SU-DHL-6 (cell line): ENCODE results near the gene NOL9.
A peak's percentile ranks its signal among the peaks of the same experiment; 100 is the strongest.

Experiments used
- H2AFZ ChIP-seq: fragments of 200-600 bp; sonication (generic); 2 replicates; pipeline ENCODE4 v1.6.1; 2014; ENCODE audit warnings: low read depth, mild to moderate bottlenecking, moderate library complexity, mixed read lengths, antibody characterized with exemption, low read length; ENCODE audit not compliant: severe bottlenecking
- H3F3A ChIP-seq: fragments of 200-600 bp; shearing (Covaris generic); 2 replicates; pipeline ENCODE4 v1.6.0; 2016; ENCODE audit warnings: antibody characterized with exemption, mild to moderate bottlenecking; ENCODE audit not compliant: insufficient read depth
- H3K27ac ChIP-seq: fragments of 200-600 bp; sonication (generic); 2 replicates; pipeline ENCODE4 v1.5.1; 2016; ENCODE audit warnings: low read depth, mild to moderate bottlenecking, low read length, moderate library complexity, mixed read lengths
- H3K27me3 ChIP-seq: fragments of 200-600 bp; sonication (generic), shearing (Covaris generic); 2 replicates; pipeline ENCODE4 v1.6.0; 2014; ENCODE audit warnings: mild to moderate bottlenecking, low read length
- H3K36me3 ChIP-seq: fragments of 200-600 bp; sonication (generic); 2 replicates; pipeline ENCODE4 v1.6.1; 2014; ENCODE audit warnings: mild to moderate bottlenecking, low read length, mixed read lengths
- H3K4me2 ChIP-seq: fragments of 300-600, 200-600 bp; shearing (Covaris generic), sonication (generic); 2 replicates; pipeline ENCODE4 v1.6.0; 2014; ENCODE audit warnings: low read length, low read depth, mild to moderate bottlenecking; ENCODE audit not compliant: poor library complexity, severe bottlenecking
- H3K4me3 ChIP-seq: fragments of 200-600 bp; sonication (generic); 2 replicates; pipeline ENCODE4 v1.5.1; 2014; ENCODE audit warnings: antibody characterized with exemption, low read length, mild to moderate bottlenecking, mixed read lengths; ENCODE audit not compliant: insufficient read depth, poor library complexity, severe bottlenecking
- H3K79me2 ChIP-seq: fragments of 200-600 bp; sonication (generic); 2 replicates; pipeline ENCODE4 v1.6.1; 2014; ENCODE audit warnings: mild to moderate bottlenecking, low read length, moderate library complexity; ENCODE audit not compliant: insufficient read depth
- H3K9ac ChIP-seq: fragments of 200-600 bp; sonication (generic); 2 replicates; pipeline ENCODE4 v1.7.0; 2014; ENCODE audit warnings: mild to moderate bottlenecking, low read length
- H3K9me2 ChIP-seq: fragments of 200-600 bp; sonication (generic); replicated peaks from 2 replicates; pipeline ENCODE4 v1.6.1; 2014; ENCODE audit warnings: low read length; ENCODE audit not compliant: insufficient read depth
- H3K9me3 ChIP-seq: fragments of 200-600 bp; sonication (generic); 2 replicates; pipeline ENCODE4 v1.6.1; 2014; ENCODE audit warnings: low read length, mixed read lengths; ENCODE audit not compliant: insufficient read depth
- H4K20me1 ChIP-seq: fragments of 200-600 bp; sonication (generic); 2 replicates; pipeline ENCODE4 v1.6.1; 2014; ENCODE audit warnings: low read depth, mild to moderate bottlenecking, antibody characterized with exemption, low read length, moderate library complexity, mixed read lengths
- EZH2phosphoT487 ChIP-seq: fragments of 200-600 bp; sonication (generic), shearing (Covaris generic); conservative IDR thresholded peaks from 2 replicates; pipeline ENCODE4 v1.6.1; 2018; ENCODE audit warnings: mild to moderate bottlenecking, antibody characterized with exemption, low read length, moderate library complexity, mixed read lengths
- TF ChIP-seq, protein P1 (sequence below): fragments of 200-600 bp; sonication (generic); IDR thresholded peaks from one replicate; pipeline ENCODE4 v1.5.1; 2017; ENCODE audit warnings: antibody characterized with exemption, mild to moderate bottlenecking, low read length, moderate library complexity; ENCODE audit not compliant: insufficient read depth, poor library complexity, severe bottlenecking

NOL9 gene

DNA sequence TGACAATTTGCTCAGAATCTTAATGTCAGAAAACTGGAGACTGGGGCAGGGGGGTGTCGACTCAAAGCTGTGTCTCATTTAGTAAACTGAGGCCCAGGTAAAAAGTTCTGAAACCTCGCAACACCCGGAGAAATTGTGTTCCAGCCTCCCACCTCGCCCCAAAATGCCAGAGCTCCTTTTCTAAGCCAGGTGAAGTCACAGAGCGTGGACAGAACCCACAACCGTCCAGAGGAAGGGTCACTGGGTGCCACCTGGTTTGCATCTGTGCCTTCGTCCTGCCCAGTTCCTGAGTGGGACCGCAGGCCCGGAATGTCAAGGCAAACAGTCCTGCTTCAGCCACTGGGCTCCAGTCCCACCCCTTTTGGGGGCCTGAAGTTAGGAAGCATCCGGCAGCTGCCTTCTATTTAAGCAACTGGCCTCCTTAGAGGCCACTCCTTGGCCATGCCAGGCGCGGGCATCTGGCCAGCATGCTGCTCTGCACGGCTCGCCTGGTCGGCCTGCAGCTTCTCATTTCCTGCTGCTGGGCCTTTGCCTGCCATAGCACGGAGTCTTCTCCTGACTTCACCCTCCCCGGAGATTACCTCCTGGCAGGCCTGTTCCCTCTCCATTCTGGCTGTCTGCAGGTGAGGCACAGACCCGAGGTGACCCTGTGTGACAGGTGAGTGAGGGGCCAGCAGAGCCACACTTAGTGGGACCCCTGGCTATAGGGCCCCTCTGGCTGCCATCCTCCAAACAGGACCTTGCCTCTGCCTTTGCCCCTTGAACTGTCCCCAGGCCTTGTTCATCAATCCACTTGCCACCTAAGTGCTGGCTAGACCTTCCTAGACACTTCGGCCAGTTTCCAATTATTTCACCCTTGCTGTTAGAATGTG is 830 bp upstream of the NOL9 start, which contains the start of gene TAS1R1:
TSS of gene TAS1R1 (plus strand) at position 401 of the 872 bp plus-strand sequence. CDS start at position 468, 67 bp downstream.
- no peak for TF ChIP-seq EZH2phosphoT487
- TF ChIP-seq, protein P1, sequence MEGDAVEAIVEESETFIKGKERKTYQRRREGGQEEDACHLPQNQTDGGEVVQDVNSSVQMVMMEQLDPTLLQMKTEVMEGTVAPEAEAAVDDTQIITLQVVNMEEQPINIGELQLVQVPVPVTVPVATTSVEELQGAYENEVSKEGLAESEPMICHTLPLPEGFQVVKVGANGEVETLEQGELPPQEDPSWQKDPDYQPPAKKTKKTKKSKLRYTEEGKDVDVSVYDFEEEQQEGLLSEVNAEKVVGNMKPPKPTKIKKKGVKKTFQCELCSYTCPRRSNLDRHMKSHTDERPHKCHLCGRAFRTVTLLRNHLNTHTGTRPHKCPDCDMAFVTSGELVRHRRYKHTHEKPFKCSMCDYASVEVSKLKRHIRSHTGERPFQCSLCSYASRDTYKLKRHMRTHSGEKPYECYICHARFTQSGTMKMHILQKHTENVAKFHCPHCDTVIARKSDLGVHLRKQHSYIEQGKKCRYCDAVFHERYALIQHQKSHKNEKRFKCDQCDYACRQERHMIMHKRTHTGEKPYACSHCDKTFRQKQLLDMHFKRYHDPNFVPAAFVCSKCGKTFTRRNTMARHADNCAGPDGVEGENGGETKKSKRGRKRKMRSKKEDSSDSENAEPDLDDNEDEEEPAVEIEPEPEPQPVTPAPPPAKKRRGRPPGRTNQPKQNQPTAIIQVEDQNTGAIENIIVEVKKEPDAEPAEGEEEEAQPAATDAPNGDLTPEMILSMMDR: no peak
- Histone ChIP-seq H4K20me1 (peaks cover 3% of the 10 kb centered on the region; the same call in 1 of the 2 replicates), H3K79me2 (peaks cover 19% of the 10 kb centered on the region), H3K27me3 (no peaks in the 10 kb centered on the region), H2AFZ (peak within 1 kb of the TSS; percentile 99), H3K4me3 (peak within 1 kb of the TSS; percentile 87), H3K9ac (peak within 1 kb of the TSS; percentile 90), H3K27ac (peak within 1 kb of the TSS; percentile 33; the same call in 1 of the 2 replicates), H3K4me2 (peak within 1 kb of the TSS; percentile 100), H3K9me3 (no peaks in the 10 kb centered on the region), H3K9me2 (no peaks in the 10 kb centered on the region), H3K36me3 (no peaks in the 10 kb centered on the region; the same call in 1 of the 2 replicates), H3F3A (no peaks in the 10 kb centered on the region)

DNA sequence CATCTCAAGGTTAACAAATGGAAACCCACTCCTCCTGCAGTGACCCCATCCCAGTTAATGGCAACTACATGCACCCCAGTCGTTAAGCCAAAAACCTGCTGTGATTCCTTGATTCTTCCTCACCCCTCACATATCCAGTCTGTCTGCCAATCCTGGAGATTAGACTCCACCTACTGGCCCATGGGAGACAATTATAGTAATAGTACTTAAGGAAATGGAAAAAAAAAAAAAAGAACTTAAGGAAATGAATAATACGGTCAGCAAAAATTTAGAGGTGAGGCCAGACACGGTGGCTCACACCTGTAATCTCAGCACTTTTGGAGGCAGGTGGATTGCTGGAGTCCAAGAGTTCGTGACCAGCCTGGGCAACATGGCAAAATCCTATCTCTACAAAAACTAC is 7.0 kb downstream of the NOL9 start:
- peaks cover 8% of the 10 kb centered on the region; the same call in 1 of the 2 replicates for H3K36me3 ChIP-seq
- H3K9me3 ChIP-seq: no peaks in the 10 kb centered on the region
- H3F3A ChIP-seq: no peaks in the 10 kb centered on the region
- H4K20me1 ChIP-seq: no peaks in the 10 kb centered on the region
- H3K27me3 ChIP-seq: no peaks in the 10 kb centered on the region
- H3K79me2 ChIP-seq: no peaks in the 10 kb centered on the region
- no peak overlapping the region for H2AFZ ChIP-seq
- no peak overlapping the region for H3K4me2 ChIP-seq
- no peak overlapping the region for H3K27ac ChIP-seq
- no peak for TF ChIP-seq EZH2phosphoT487
- TF ChIP-seq, protein P1: no peak
- no peak overlapping the region for H3K9ac ChIP-seq
- no peak overlapping the region for H3K4me3 ChIP-seq
- no peaks in the 10 kb centered on the region for H3K9me2 ChIP-seq

DNA sequence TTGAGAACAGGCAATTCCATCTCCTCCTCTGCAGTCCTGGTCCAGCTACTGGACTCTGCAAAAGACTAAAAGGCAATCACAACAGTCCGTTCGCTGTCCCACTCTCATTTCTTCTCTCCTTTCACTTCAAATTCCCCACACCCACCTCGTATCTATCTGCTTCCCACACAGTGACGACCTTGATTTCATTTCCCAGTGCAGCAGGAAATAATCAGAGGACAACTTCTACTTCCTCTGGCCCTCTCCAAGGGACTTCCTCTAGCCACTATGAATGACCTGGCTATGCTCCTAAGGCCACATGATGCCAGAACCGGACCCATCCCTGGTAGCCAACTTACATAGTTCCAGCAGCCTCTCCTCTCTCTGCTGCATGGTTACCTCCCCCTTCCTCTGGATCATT is 8.0 kb downstream of the NOL9 start:
- H3K79me2 ChIP-seq: no peaks in the 10 kb centered on the region
- no peaks in the 10 kb centered on the region for H3F3A ChIP-seq
- TF ChIP-seq, protein P1: no peak
- no peak for TF ChIP-seq EZH2phosphoT487
- H3K27ac ChIP-seq: no peak overlapping the region
- H3K27me3 ChIP-seq: no peaks in the 10 kb centered on the region
- no peak overlapping the region for H3K4me3 ChIP-seq
- H3K9me3 ChIP-seq: no peaks in the 10 kb centered on the region
- peaks cover 13% of the 10 kb centered on the region; the same call in 1 of the 2 replicates for H3K36me3 ChIP-seq
- no peak overlapping the region for H3K9ac ChIP-seq
- H3K4me2 ChIP-seq: no peak overlapping the region
- H3K9me2 ChIP-seq: no peaks in the 10 kb centered on the region
- no peaks in the 10 kb centered on the region for H4K20me1 ChIP-seq
- H2AFZ ChIP-seq: no peak overlapping the region
